Measurements from ENCODE around the gene FAH. TPM values are rescaled to one million over a fixed set of nuclear protein-coding genes. Genes with fewer than 3 reads are reported as not detected.

FAH gene
- total and polyA plus RNA-seq, 10 of the 15 experiments (the other 5 are each of a cell fraction or from before 2014, with no cell fraction given) = 36.3 to 121 (median 62.0) TPM

- 92% methylated on average over 5 of the region's 5 CpGs for WGBS (ENCODE audit: insufficient coverage, insufficient replicate concordance, low lambda C conversion rate, missing lambda C conversion rate)
- RAD21 ChIA-PET (ENCODE audit: unreplicated experiment) = no interaction called here
- Histone ChIP-seq H4K20me1 (ENCODE audit: control insufficient read depth, insufficient read depth) (no peaks in the 10 kb centered on the region), H3K9ac (ENCODE audit: control insufficient read depth, insufficient read depth, low read length) (no peak overlapping the region), H2AFZ (ENCODE audit: control insufficient read depth, low read depth, low read length) (no peak overlapping the region), H3K36me3 (ENCODE audit: control insufficient read depth in 2 of 2, insufficient read depth in 2 of 2, low read length in 1 of 2) (peaks cover 2 to 4% of the 10 kb centered on the region in 2 experiments), H3K4me3 (no peak overlapping the region), H3K27ac (ENCODE audit: control insufficient read depth, insufficient read depth) (no peak overlapping the region), H3K79me2 (ENCODE audit: control insufficient read depth, insufficient read depth, low read length) (peaks cover 4% of the 10 kb centered on the region), H3K4me1 (ENCODE audit: control insufficient read depth, insufficient read depth, low read length) (peaks cover 28% of the 10 kb centered on the region), H3K27me3 (replicated peaks in 1 of 2; ENCODE audit: control insufficient read depth in 2 of 2, insufficient read depth in 2 of 2, low read length in 1 of 2) (no peaks in the 10 kb centered on the region), H3K9me3 (replicated peaks; ENCODE audit: control insufficient read depth, insufficient read depth, low read length) (no peaks in the 10 kb centered on the region), H3K4me2 (ENCODE audit: control insufficient read depth, insufficient read depth) (no peak overlapping the region)
- intact Hi-C loops (cut with micrococcal nuclease; ENCODE audit: unreplicated experiment) = no loop called here
- CTCF ChIA-PET = interaction anchor here (0.7 to 2.4 kb wide), 4 partner anchors 12 to 304 kb away, joined by 3 to 6 read pairs (median 3); no protein-coding TSS in a partner anchor
- no peak for TF ChIP-seq BCL11A (IDR thresholded peaks at IDR 0.05; ENCODE audit: low read depth, low read length)
- no peak for TF ChIP-seq FOS (IDR thresholded peaks at IDR 0.05; ENCODE audit: borderline replicate concordance, extremely low read depth, insufficient read length)
- TF ChIP-seq EGR1 (IDR thresholded peaks at IDR 0.05; ENCODE audit: borderline replicate concordance in 1 of 2, low read depth in 2 of 2, low read length in 2 of 2) = no peak
- TF ChIP-seq ZSCAN29 (IDR thresholded peaks at IDR 0.05) = no peak
- TF ChIP-seq RBBP5 (conservative IDR thresholded peaks at IDR 0.05) = no peak
- TF ChIP-seq SMC3 (IDR thresholded peaks at IDR 0.05; ENCODE audit: borderline replicate concordance, low read length) = no peak
- no peak for TF ChIP-seq TBL1XR1 (IDR thresholded peaks at IDR 0.05; ENCODE audit: low read depth, low read length)
- no peak for TF ChIP-seq ELK1 (IDR thresholded peaks at IDR 0.05; ENCODE audit: low read depth, low read length)
- no peak for TF ChIP-seq SIN3A (IDR thresholded peaks at IDR 0.05; ENCODE audit: low read depth, low read length)
- no peak for TF ChIP-seq SRF (IDR thresholded peaks at IDR 0.05; ENCODE audit: low read depth in 2 of 2, low read length in 2 of 2)
- no peak for TF ChIP-seq EZH2 (IDR thresholded peaks at IDR 0.05; ENCODE audit: borderline replicate concordance, control insufficient read depth, low read depth, low read length)
- TF ChIP-seq CHD2 (IDR thresholded peaks at IDR 0.05; ENCODE audit: borderline replicate concordance, low read depth, low read length) = no peak
- no peak for TF ChIP-seq ZBTB4 (CRISPR knock-in tag; IDR thresholded peaks at IDR 0.05)
- FAIRE-seq (no peak), DNase-seq (ENCODE audit: low read depth, low spot score) (no peak), ATAC-seq (no peak)
- in situ Hi-C loops (cut with MboI) = no loop called here
- SMC1A ChIA-PET (ENCODE audit: uncharacterized antibody, unreplicated experiment) = interaction anchor here (1.1 to 2.0 kb wide), 8 partner anchors 11 to 151 kb away, joined by 3 to 8 read pairs (median 4); no protein-coding TSS in a partner anchor
- POLR2A ChIA-PET = interaction anchor here (0.7 to 1.4 kb wide), 2 partner anchors 11 to 124 kb away, joined by 3 read pairs; no protein-coding TSS in a partner anchor
- no TSS peak for BruUV-seq (replicated peaks)
Measured at GRCh38 chr15:80157215-80157614, 4.4 kb downstream of the FAH start.
